Cardiac muscle cell (in vitro differentiated cells and primary cell): ENCODE measurements around the gene BAZ2A. TPM values are rescaled to one million over a fixed set of nuclear protein-coding genes. Genes with fewer than 3 reads are reported as not detected.
A peak's percentile ranks its signal among the peaks of the same experiment; 100 is the strongest.

Source experiments
- DNase-seq, 2 donors: peaks; one replicate each; pipeline versions ENCODE4 v3.0.0 to v3.0.0-alpha.2; 2010 to 2017; ENCODE audit warnings: low read depth in 1 of 2, low spot score in 1 of 2
- H3K27ac ChIP-seq: fragments of 200-600 bp; sonication (generic); 2 replicates; pipeline ENCODE4 v1.5.1; 2016
- H3K27me3 ChIP-seq: fragments of 200-600 bp; sonication (generic); 2 replicates; pipeline ENCODE4 v1.6.0; 2016; ENCODE audit warnings: control low read depth
- H3K36me3 ChIP-seq: fragments of 200-600 bp; sonication (generic); 2 replicates; pipeline ENCODE4 v1.5.1; 2016; ENCODE audit warnings: control low read depth
- H3K4me1 ChIP-seq: fragments of 200-600 bp; sonication (generic); 2 replicates; pipeline ENCODE4 v1.8.1; 2017; ENCODE audit warnings: low read depth, mild to moderate bottlenecking, mixed run types
- H3K4me3 ChIP-seq: fragments of 200-600 bp; sonication (generic); 2 replicates; pipeline ENCODE4 v1.5.1; 2016; ENCODE audit warnings: mild to moderate bottlenecking
- H3K9me3 ChIP-seq: fragments of 200-600 bp; sonication (generic); 2 replicates; pipeline ENCODE4 v1.5.1; 2017; ENCODE audit warnings: low read depth, mild to moderate bottlenecking, control low read depth
- polyA plus RNA-seq: library from polyadenylated mRNA; unstranded; fragments of >200 nt; fragmentation: Nextera tagmentation; extraction: Ambion mirVana; gene quantifications from 2 replicates; pipeline ENCODE4 v1.2.1, GENCODE V29; 2016
- total RNA-seq: library from RNA; depleted of rRNA; stranded (reverse); fragments of >200 nt; gene quantifications from 2 replicates; pipeline ENCODE4 v1.2.3, GENCODE V29; 2016
- TF ChIP-seq, protein P1 (sequence below): IDR thresholded peaks from 2 replicates; pipeline ENCODE4 v1.5.1; 2012; ENCODE audit warnings: low read depth, mild to moderate bottlenecking, low read length

The BAZ2A gene
- total and polyA plus RNA-seq, 2 experiments from 2014 or later = 65.0 to 153 TPM

DNA sequence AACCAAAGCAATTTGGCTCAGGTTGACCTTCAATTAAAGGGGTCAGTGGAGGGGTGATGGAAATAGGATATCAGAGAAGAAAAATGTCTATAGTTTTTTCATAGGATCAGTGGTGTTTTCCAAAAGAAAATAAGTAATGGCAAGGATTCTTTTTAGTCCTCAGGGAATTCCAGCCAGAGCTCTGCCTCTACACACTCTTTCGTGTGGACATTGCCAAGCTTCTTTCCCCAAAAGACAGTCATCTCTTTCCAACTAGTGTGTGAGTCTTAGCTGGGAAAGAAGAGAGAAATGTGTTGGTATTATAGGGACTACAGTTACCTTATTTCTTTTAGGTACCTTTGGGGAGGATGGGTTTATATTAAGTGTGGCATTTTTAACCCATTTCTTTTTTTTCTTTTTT, 62.0 kb downstream of the BAZ2A start:
- Histone ChIP-seq H3K27ac (no peak overlapping the region), H3K4me1 (no peaks in the 10 kb centered on the region), H3K27me3 (no peaks in the 10 kb centered on the region), H3K36me3 (peaks cover 4% of the 10 kb centered on the region), H3K9me3 (no peaks in the 10 kb centered on the region), H3K4me3 (no peak overlapping the region)
- DNase-seq = no peak
- TF ChIP-seq, protein P1, sequence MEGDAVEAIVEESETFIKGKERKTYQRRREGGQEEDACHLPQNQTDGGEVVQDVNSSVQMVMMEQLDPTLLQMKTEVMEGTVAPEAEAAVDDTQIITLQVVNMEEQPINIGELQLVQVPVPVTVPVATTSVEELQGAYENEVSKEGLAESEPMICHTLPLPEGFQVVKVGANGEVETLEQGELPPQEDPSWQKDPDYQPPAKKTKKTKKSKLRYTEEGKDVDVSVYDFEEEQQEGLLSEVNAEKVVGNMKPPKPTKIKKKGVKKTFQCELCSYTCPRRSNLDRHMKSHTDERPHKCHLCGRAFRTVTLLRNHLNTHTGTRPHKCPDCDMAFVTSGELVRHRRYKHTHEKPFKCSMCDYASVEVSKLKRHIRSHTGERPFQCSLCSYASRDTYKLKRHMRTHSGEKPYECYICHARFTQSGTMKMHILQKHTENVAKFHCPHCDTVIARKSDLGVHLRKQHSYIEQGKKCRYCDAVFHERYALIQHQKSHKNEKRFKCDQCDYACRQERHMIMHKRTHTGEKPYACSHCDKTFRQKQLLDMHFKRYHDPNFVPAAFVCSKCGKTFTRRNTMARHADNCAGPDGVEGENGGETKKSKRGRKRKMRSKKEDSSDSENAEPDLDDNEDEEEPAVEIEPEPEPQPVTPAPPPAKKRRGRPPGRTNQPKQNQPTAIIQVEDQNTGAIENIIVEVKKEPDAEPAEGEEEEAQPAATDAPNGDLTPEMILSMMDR = no peak

DNA sequence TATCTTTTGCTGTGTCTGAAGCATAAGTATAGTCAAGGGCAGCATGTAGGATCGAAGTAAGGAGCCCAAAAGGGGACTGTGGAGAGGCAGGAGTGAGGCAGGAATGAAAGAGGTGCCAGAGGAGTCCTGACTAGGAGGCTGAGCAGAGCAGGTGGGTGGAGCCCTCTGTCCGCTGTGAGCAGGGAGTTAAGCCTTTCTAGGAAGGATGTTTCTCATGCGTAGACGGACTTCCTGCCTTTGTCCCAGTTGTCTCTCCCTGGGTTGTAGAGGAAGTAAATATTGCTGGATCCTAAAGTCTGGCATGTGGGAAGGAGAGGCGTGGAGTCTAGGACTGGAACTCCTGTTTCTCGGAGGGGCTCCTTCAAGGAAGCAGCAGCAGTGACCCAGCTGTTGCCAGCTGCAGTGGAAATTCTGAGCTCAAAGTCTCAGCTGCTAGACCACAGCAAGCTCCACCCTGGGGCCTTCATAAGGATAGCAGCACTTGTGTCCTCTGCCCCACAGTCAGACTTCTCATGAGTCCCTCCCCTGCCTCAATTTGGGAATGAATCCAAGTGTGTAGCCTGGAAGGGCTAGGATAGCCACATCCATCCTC, 64.5 kb downstream of the BAZ2A start:
- Histone ChIP-seq H3K4me1 (no peaks in the 10 kb centered on the region), H3K36me3 (no peaks in the 10 kb centered on the region), H3K27ac (peak overlapping the region; percentile 21), H3K4me3 (no peak overlapping the region), H3K9me3 (no peaks in the 10 kb centered on the region), H3K27me3 (no peaks in the 10 kb centered on the region)
- DNase-seq = peak; percentile 30 to 92
- TF ChIP-seq, protein P1 = no peak

GRCh38 chr12:56551070-56551469, 79.1 kb downstream of the BAZ2A start:
- Histone ChIP-seq H3K27me3 (no peaks in the 10 kb centered on the region), H3K36me3 (no peaks in the 10 kb centered on the region), H3K4me3 (no peak overlapping the region), H3K9me3 (no peaks in the 10 kb centered on the region), H3K4me1 (no peaks in the 10 kb centered on the region), H3K27ac (no peak overlapping the region)
- TF ChIP-seq, protein P1 = no peak
- DNase-seq = no peak

- H3K4me1 ChIP-seq = no peaks in the 10 kb centered on the region
- no peak overlapping the region for H3K4me3 ChIP-seq
- no peak for DNase-seq
- H3K9me3 ChIP-seq = no peaks in the 10 kb centered on the region
- H3K36me3 ChIP-seq = no peaks in the 10 kb centered on the region
- no peak overlapping the region for H3K27ac ChIP-seq
- no peaks in the 10 kb centered on the region for H3K27me3 ChIP-seq
- TF ChIP-seq, protein P1 = no peak
These were observed 83.4 kb downstream of the BAZ2A start for GRCh38 chr12:56546680-56547079.

Other genes with a start within 250 kb of the BAZ2A start
- gene TIMELESS, start 180.9 kb downstream of the BAZ2A start, total RNA-seq = 12.8 and 19.6 TPM in 2 replicates
- 22.7 and 28.5 TPM in 2 replicates for gene TIMELESS, start 180.9 kb downstream of the BAZ2A start, polyA plus RNA-seq
- gene MIP, start 175.7 kb downstream of the BAZ2A start, total RNA-seq = not detected in 2 replicates
- gene MIP, start 175.7 kb downstream of the BAZ2A start, polyA plus RNA-seq = 0.29 and 1.4 TPM in 2 replicates
- gene SPRYD4, start 161.7 kb downstream of the BAZ2A start, total RNA-seq = 3.6 and 4.9 TPM in 2 replicates
- gene SPRYD4, start 161.7 kb downstream of the BAZ2A start, polyA plus RNA-seq = 4.4 and 5.3 TPM in 2 replicates
- 1.3 and 1.4 TPM in 2 replicates for gene GLS2, start 142.2 kb downstream of the BAZ2A start, total RNA-seq
- 1.2 and 1.3 TPM in 2 replicates for gene GLS2, start 142.2 kb downstream of the BAZ2A start, polyA plus RNA-seq
- gene RBMS2, start 108.5 kb downstream of the BAZ2A start, total RNA-seq = 8.5 and 11.4 TPM in 2 replicates
- 13.1 and 14.6 TPM in 2 replicates for gene RBMS2, start 108.5 kb downstream of the BAZ2A start, polyA plus RNA-seq
- gene ATP5F1B, start 15.7 kb upstream of the BAZ2A start, total RNA-seq = 1,322 and 1,661 TPM in 2 replicates
- gene ATP5F1B, start 15.7 kb upstream of the BAZ2A start, polyA plus RNA-seq = 3,161 and 3,964 TPM in 2 replicates
- gene PTGES3, start 58.0 kb upstream of the BAZ2A start, total RNA-seq = 59.9 and 82.2 TPM in 2 replicates
- 210 and 262 TPM in 2 replicates for gene PTGES3, start 58.0 kb upstream of the BAZ2A start, polyA plus RNA-seq
- gene NACA, start 95.0 kb upstream of the BAZ2A start, total RNA-seq = 916 and 1,196 TPM in 2 replicates
- 871 and 891 TPM in 2 replicates for gene NACA, start 95.0 kb upstream of the BAZ2A start, polyA plus RNA-seq
- gene PRIM1, start 122.0 kb upstream of the BAZ2A start, total RNA-seq = 6.0 and 9.9 TPM in 2 replicates
- gene PRIM1, start 122.0 kb upstream of the BAZ2A start, polyA plus RNA-seq = 15.4 and 17.8 TPM in 2 replicates
- 0.53 and 1.9 TPM in 2 replicates for gene HSD17B6, start 133.0 kb upstream of the BAZ2A start, total RNA-seq
- 0.64 TPM in 1 of 2 replicates, not detected in the other for gene HSD17B6, start 133.0 kb upstream of the BAZ2A start, polyA plus RNA-seq